ENCODE measurements around the gene ALDH1A3. TPM values are rescaled to one million over a fixed set of nuclear protein-coding genes. Genes with fewer than 3 reads are reported as not detected.
A peak's percentile ranks its signal among the peaks of the same experiment; 100 is the strongest.

Gene ALDH1A3
- total RNA-seq, 4 donors from 2014 or later, result 8.5 to 99.9 (median 18.4) TPM

DNA sequence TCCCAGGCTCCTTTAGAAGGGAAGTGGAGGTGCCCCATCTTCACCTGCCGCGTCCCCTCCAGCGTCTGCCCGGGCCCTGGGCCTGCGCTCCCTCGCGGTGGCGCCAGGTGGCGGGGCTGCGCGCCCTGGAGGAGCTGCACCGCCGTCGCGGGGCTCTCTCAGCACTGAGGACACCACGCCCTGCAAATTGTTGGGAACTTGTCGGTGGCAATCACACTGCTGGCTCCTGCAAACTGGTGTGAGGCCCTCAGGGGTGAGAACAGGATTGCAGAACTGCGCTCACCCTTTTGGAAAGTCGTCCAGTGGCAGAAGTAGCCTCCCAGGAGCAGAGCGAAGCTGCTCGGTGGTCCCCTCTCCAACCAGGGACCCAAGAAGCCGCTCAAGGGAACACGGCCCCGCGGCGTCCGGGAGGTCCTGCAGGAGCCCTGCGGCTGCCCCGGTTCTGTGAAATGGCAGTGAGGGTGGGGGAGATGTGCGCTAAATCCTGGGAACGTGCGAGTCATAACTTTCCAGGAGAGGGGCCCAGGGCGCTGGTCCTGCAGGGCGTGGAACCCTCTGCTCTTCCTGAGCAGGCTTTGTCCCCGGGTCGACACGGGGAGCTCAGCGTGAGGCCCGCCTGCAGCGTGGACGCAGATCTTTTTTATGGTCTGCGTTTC lies 38.5 kb downstream of the ALDH1A3 start:
- Histone ChIP-seq H3K4me3 (peak overlapping the region; percentile 57 to 91 (median 80)), H3K27ac (peak overlapping the region; percentile 74 to 88 (median 82)), H3K27me3 (no peaks in the 10 kb centered on the region), H3K9me3 (no peaks in the 10 kb centered on the region), H3K36me3 (peaks cover 0 to 4% (median 0%) of the 10 kb centered on the region in 3 donors), H3K4me1 (peaks cover 0 to 30% (median 12%) of the 10 kb centered on the region in 4 donors)
- TF ChIP-seq POLR2A (IDR thresholded peaks at IDR 0.05), result peak; percentile 30 to 48
- TF ChIP-seq, protein P1, sequence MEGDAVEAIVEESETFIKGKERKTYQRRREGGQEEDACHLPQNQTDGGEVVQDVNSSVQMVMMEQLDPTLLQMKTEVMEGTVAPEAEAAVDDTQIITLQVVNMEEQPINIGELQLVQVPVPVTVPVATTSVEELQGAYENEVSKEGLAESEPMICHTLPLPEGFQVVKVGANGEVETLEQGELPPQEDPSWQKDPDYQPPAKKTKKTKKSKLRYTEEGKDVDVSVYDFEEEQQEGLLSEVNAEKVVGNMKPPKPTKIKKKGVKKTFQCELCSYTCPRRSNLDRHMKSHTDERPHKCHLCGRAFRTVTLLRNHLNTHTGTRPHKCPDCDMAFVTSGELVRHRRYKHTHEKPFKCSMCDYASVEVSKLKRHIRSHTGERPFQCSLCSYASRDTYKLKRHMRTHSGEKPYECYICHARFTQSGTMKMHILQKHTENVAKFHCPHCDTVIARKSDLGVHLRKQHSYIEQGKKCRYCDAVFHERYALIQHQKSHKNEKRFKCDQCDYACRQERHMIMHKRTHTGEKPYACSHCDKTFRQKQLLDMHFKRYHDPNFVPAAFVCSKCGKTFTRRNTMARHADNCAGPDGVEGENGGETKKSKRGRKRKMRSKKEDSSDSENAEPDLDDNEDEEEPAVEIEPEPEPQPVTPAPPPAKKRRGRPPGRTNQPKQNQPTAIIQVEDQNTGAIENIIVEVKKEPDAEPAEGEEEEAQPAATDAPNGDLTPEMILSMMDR (IDR thresholded peaks at IDR 0.05), result peak; percentile 72 to 98 (median 96)
- peak; percentile 74 to 93 (median 90) for DNase-seq

DNA sequence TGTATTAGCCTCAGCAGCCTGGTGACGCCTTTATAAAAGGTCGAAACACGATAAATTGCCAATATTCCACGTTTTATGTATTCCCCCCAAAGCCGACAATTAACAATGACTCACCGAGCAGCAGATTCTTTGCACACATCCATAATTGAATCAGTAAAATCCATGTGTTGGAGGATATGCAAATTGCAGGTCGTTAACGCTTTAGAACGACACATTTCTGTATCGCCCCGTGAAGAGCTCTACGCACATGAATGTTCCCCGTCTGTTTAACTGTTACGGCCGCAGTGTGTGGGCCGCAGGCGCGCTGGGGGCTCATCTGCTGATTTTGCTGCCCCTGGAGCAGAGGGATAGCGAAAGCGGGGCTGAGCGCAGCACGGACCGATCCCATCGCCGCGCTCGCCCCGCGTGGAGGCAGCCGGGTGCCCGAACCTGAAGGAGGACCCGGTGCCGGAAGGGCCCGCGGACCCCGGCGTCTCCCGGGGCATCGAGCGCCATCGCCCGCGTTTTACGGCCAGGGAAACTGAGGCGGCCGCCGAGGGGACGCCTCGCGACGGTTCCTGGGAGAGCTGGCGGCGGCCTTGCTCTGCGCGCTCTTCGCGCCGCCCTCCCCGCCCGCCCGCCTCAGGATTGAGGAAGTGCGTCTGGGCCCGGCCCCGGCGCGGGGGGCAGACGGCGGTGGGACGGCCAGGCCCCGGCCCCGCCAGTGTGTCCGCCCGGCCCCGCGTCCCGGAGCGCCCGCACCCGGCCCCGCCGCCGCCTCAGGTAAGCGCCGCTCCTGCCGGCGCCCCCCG lies 39.3 kb downstream of the ALDH1A3 start, which contains the start of gene LRRK1:
Gene LRRK1, plus strand, starts transcription at position 668 of the 791 bp plus-strand sequence. CDS start 5,276 bp downstream, outside the sequence.
- peak; percentile 53 to 77 (median 66) for DNase-seq
- peak in 1 of 2 donors; percentile 28 for TF ChIP-seq POLR2A (IDR thresholded peaks at IDR 0.05)
- TF ChIP-seq, protein P1 (IDR thresholded peaks at IDR 0.05), result no peak
- Histone ChIP-seq H3K27me3 (no peaks in the 10 kb centered on the region), H3K36me3 (peaks cover 0 to 4% (median 0%) of the 10 kb centered on the region in 3 donors), H3K4me1 (peaks cover 0 to 30% (median 12%) of the 10 kb centered on the region in 4 donors), H3K27ac (peak within 1 kb of the TSS; percentile 74 to 88 (median 82)), H3K4me3 (peak within 1 kb of the TSS; percentile 57 to 91 (median 80)), H3K9me3 (no peaks in the 10 kb centered on the region)

DNA sequence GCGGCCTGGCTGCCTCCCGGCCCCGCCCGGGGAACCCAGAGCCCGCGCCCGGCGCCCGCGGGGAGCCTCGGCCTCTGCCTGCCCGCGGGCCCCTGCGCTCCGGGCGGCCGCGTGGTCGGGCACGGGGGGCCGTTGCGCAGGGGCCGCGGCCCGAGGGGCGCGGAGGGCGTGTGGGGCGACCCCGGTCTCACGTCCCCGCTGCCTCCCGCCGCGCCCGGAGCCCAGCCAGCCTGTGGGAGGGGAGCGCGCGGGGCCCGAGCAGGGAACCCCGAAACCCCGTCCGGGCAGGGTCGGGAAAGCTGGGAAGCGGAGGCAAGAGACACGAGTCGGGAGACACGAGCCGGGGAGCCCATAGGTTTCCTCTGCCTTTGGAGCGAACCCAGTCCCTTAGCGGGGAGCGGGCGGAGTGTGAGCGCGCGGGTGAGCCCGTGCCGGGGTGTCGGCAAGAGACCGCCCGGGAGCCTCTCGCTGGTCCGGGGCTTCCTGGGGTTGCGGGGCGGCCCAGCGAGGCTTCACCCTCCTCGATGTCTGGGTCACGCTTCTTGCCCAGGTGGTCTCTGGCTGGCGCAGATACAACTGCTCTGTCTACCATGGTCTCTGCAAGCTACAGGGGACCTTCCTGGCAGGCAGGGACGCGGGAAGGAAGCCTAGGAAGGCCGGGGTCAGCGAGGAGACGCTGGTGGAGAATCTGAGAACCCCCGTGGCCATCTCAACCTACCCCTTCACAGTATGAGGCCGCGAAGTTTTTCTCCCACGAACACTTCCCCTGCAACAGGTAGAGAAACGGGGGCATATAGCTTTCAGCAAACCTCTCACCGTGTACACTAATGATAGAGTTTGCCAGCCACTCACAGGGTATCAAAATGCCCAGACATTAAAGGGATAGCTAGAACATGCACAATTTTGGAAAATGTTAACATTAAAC lies 40.1 kb downstream of the ALDH1A3 start:
- H3K4me1 ChIP-seq, result peaks cover 0 to 30% (median 12%) of the 10 kb centered on the region in 4 donors
- H3K36me3 ChIP-seq, result peaks cover 0 to 4% (median 0%) of the 10 kb centered on the region in 3 donors
- H3K9me3 ChIP-seq, result no peaks in the 10 kb centered on the region
- TF ChIP-seq, protein P1 (IDR thresholded peaks at IDR 0.05), result peak in 1 of 6 experiments; percentile 17
- no peak for TF ChIP-seq POLR2A (IDR thresholded peaks at IDR 0.05)
- peak overlapping the region; percentile 71 to 88 (median 74) for H3K27ac ChIP-seq
- peak overlapping the region; percentile 56 to 91 (median 80) for H3K4me3 ChIP-seq
- DNase-seq, result peak; percentile 31 to 74 (median 62)
- no peaks in the 10 kb centered on the region for H3K27me3 ChIP-seq

DNA sequence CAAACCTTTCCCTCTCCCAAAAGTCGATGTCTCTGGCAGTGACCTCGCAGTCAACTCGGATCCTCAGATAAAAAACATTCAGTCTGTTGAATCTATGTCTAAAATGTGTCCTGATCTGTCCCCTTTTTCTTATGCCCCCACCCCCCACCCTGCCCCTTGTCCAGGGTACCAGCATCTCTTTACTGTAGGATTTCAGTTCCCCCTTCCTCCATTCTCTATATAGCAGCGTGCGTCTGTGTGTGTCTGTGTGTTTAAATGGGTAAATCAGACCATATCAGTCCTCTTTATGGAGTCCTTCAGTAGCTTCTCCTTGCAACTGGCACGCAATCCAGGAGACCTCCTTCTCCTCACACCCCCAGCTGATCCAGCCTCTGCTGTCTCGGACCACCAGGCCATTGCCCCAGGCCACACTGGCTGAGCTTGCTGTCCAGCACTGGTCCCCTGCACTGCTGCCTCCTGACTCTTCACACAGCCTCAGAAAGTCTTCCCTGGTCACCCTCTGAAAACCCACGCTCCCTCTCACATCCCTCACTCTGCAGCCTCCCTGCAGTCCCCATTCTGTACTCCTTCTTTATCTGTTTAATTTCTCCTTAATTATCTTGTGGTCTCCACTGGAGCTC lies 41.0 kb downstream of the ALDH1A3 start:
- Histone ChIP-seq H3K4me1 (peaks cover 3 to 36% (median 12%) of the 10 kb centered on the region in 4 donors), H3K9me3 (no peaks in the 10 kb centered on the region), H3K4me3 (peak overlapping the region in 3 of 4 donors; percentile 78 to 91 (median 82)), H3K36me3 (peaks cover 0 to 4% (median 0%) of the 10 kb centered on the region in 3 donors), H3K27ac (peak overlapping the region in 2 of 4 donors; percentile 77 to 88), H3K27me3 (no peaks in the 10 kb centered on the region)
- TF ChIP-seq POLR2A (IDR thresholded peaks at IDR 0.05), result no peak
- TF ChIP-seq, protein P1 (IDR thresholded peaks at IDR 0.05), result no peak
- no peak for DNase-seq

Measured in Peyer's patch (tissue), 4 donors.